Panc1 (cell line): ENCODE results near the gene PTGS2.

Experiments
- CTCF ChIP-seq: fragments of 450-650 bp; IDR thresholded peaks from 2 replicates; pipeline ENCODE4 v1.5.1; 2017; ENCODE audit warnings: mild to moderate bottlenecking
- POLR2AphosphoS5 ChIP-seq: IDR thresholded peaks from 2 replicates; pipeline ENCODE4 v1.6.1; 2012; ENCODE audit warnings: mild to moderate bottlenecking, low read depth, low read length, moderate library complexity
- REST ChIP-seq, 2 experiments: IDR thresholded peaks; 2 replicates each; pipeline ENCODE4 v1.6.1; 2011 to 2012; ENCODE audit warnings: low read depth in 2 of 2, control low read depth in 1 of 2, low read length in 1 of 2, mild to moderate bottlenecking in 1 of 2, moderate library complexity in 1 of 2; ENCODE audit not compliant: insufficient read depth in 1 of 2
- SIN3A ChIP-seq: IDR thresholded peaks from 2 replicates; pipeline ENCODE4 v1.6.1; 2012; ENCODE audit warnings: low read depth, mild to moderate bottlenecking, low read length, moderate library complexity, borderline replicate concordance; ENCODE audit not compliant: insufficient read depth

- TF ChIP-seq CTCF: no peak
- no peak for TF ChIP-seq POLR2AphosphoS5
- no peak for TF ChIP-seq REST (IDR thresholded peaks at IDR 0.05; ENCODE audit: insufficient read depth in 1 of 2, low read depth in 2 of 2, low read length in 1 of 2)
- TF ChIP-seq SIN3A: no peak
Observed at GRCh38 chr1:186633116-186633515, 47.1 kb downstream of the PTGS2 start.
